ENCODE data around the gene MOXD1. TPM values are rescaled to one million over a fixed set of nuclear protein-coding genes. Genes with fewer than 3 reads are reported as not detected.

Gene MOXD1
- total RNA-seq, 1 donor: 78.8 TPM

DNA sequence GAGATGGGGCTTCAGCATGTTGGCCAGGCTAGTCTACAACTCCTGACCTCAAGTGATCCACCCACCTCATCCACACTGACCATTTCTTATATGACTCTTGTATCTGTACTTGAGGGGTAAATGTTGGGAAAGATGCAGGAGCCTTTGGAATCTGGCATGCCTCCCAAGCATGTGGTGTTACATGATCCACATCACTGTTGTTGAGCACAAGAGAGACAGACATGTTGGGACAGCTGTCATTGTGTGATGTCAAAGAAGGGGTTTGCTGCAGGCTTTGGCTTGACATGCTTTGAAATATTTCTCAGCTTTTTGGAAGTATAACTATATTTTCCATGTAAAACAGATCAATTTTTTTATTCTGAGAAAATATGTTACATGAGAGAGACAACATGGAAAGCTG, 139.9 kb downstream of the MOXD1 start:
- TF ChIP-seq, protein P1, sequence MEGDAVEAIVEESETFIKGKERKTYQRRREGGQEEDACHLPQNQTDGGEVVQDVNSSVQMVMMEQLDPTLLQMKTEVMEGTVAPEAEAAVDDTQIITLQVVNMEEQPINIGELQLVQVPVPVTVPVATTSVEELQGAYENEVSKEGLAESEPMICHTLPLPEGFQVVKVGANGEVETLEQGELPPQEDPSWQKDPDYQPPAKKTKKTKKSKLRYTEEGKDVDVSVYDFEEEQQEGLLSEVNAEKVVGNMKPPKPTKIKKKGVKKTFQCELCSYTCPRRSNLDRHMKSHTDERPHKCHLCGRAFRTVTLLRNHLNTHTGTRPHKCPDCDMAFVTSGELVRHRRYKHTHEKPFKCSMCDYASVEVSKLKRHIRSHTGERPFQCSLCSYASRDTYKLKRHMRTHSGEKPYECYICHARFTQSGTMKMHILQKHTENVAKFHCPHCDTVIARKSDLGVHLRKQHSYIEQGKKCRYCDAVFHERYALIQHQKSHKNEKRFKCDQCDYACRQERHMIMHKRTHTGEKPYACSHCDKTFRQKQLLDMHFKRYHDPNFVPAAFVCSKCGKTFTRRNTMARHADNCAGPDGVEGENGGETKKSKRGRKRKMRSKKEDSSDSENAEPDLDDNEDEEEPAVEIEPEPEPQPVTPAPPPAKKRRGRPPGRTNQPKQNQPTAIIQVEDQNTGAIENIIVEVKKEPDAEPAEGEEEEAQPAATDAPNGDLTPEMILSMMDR (IDR thresholded peaks at IDR 0.05; ENCODE audit: insufficient read depth, low read length): no peak
- DNase-seq (ENCODE audit: low read depth): no peak
- no peak overlapping the region for H3K4me3 ChIP-seq (ENCODE audit: low read depth, low read length)

DNA sequence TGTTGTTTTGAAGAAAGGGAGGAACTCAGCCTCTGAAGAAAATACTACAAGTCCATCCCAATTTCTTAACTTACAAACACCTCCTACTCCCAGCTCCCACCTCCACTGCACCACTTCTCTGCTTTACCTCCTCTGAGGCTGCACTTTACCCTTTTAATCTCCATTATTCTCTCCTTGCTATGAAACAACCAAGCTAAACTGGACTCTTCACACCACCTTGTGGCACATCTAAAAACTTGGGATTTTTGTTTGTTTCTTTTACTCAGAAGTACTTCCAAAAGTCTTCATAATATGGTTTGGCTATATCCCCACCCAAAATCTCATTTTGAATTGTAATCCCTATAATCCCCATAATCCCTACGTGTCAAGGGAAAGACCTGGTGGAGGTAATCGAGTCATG, 142.2 kb downstream of the MOXD1 start:
- H3K4me3 ChIP-seq (ENCODE audit: low read depth, low read length): no peak overlapping the region
- TF ChIP-seq, protein P1 (IDR thresholded peaks at IDR 0.05; ENCODE audit: insufficient read depth, low read length): peak; percentile 51
- peak; percentile 69 for DNase-seq (ENCODE audit: low read depth)

DNA sequence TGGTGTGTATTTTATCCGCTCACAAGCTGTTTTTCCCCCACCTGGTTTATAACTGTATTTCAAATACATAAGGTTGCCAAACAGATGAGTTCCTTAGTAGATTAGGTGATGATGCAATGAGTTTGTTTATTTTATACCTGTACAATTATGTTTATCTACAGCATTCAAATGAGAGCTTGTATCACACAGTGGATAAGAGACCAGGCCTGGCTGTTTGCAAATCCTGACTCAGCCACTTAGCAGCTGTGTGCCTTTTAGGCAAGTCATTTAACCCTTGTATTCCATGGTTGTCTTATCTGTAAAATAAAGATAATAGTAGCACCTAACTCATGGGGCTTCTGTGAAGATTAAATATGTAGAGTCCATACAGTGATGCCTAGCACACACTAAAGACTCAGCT, 143.7 kb downstream of the MOXD1 start:
- TF ChIP-seq, protein P1 (IDR thresholded peaks at IDR 0.05; ENCODE audit: insufficient read depth, low read length): no peak
- no peak overlapping the region for H3K4me3 ChIP-seq (ENCODE audit: low read depth, low read length)
- no peak for DNase-seq (ENCODE audit: low read depth)

DNA sequence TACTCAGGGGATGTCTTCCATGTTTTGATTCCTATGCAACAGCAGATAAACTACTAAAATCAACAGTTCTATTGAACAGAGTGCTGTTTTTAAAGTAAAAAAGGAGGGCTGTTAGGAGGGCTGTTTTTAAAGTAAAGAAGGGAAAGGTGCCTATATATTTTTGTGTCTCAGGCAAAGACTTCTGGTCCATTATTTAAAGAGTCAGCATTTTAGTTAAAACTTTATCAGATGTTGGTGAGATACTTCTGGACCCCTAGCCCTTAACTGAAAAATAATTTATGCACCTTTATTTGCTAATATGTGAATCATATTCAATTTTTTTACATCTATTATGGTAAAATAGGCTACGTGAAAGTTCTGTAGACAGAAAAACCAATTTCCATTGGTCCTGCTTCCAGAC, 144.8 kb downstream of the MOXD1 start:
- H3K4me3 ChIP-seq (ENCODE audit: low read depth, low read length): no peak overlapping the region
- TF ChIP-seq, protein P1 (IDR thresholded peaks at IDR 0.05; ENCODE audit: insufficient read depth, low read length): no peak
- no peak for DNase-seq (ENCODE audit: low read depth)

DNA sequence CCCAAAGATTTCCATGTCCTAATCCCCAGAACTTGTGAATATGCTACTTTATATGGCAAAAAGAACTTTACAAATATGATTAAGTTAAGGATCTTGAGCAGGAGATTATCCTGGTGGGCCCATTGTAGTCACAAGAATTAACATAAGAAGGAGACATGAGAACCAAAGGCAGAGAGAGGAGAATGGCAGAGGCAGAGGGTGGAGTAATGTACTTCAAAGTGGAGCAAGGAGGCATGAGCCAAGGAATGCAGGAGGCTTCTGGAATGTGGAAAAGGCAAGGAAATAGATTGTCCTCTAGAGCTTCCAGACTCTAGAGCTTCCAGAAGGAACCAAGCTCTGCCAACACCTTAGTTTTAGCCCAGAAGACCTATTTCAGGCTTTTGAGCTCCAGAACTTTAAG, 147.4 kb downstream of the MOXD1 start:
- peak; percentile 25 for DNase-seq (ENCODE audit: low read depth)
- TF ChIP-seq, protein P1 (IDR thresholded peaks at IDR 0.05; ENCODE audit: insufficient read depth, low read length): no peak
- no peak overlapping the region for H3K4me3 ChIP-seq (ENCODE audit: low read depth, low read length)

DNA sequence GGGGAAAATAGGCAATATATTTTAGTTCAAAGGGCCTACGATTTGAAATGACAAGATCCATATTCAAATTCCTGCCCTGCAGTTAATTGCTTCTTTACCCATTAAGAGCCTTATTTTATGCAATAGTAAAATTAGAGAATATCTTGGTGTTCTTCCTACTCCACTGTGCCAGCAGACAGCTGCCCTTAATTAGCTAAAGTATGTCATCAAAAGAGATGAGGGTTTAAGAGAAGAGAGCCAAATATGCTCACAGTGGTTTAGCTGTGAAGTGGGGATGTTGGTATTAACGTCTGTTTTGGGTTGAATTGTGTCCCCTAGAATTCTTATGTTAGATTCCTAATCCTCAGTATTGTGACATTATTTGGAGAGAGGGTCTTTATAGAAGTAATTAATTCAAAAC, 148.1 kb downstream of the MOXD1 start:
- DNase-seq (ENCODE audit: low read depth): no peak
- TF ChIP-seq, protein P1 (IDR thresholded peaks at IDR 0.05; ENCODE audit: insufficient read depth, low read length): no peak
- H3K4me3 ChIP-seq (ENCODE audit: low read depth, low read length): no peak overlapping the region

DNA sequence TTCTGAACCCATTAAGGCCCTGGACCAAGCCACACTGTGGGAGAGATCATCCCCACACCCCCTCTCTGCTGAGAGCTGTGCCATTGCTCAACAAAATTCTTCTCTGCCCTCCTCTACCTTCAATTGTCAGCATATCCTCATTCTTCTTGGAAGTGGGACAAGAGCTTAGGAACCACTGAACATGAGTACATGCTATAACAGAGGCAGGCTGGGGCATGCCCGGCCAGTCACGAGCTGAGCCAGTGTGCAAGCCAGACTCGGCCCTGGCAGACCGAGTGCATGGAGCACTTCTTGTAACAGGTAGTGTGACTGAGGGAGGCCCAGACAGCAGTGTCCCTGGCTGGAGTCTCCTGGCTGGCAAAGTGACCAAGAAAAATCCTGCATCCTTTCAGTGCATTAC, 149.2 kb downstream of the MOXD1 start:
- no peak for DNase-seq (ENCODE audit: low read depth)
- no peak overlapping the region for H3K4me3 ChIP-seq (ENCODE audit: low read depth, low read length)
- TF ChIP-seq, protein P1 (IDR thresholded peaks at IDR 0.05; ENCODE audit: insufficient read depth, low read length): no peak

All from fibroblast of the aortic adventitia (primary cell).